ENCODE data around the gene DUXA. TPM values are rescaled to one million over a fixed set of nuclear protein-coding genes. Genes with fewer than 3 reads are reported as not detected.
"Not testable (repeated sequence)": the region's sequence is repeated elsewhere in the genome, so short reads cannot be mapped to it uniquely, and the experiment has no call there.

Gene DUXA
- total RNA-seq, 1 donor from 2014 or later, result not detected

DNA sequence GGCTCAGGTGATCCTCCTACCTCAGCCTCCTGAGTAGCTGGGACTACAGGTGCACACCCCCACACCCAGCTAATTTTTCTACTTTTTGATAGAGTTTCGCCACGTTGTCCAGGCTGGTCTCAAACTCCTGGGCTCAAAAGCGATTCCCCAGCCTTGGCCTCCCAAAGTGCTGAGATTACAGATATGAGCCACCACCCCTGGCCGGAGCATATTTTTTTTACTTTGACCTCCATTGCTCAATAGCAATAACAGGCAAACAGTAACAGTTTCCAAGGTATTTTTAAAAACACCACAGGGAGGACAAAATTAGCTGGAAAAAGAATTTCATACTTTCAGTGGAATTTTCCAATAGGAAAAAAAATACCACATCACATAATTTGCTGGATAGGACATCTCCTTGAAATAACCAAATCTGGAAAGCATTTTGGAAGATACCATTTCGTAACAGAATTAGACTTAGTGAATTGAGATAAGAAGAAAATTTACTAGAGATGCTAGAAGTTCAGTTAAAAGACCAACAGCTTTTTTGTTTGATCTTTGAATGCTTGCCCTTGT is 5.2 kb downstream of the DUXA start:
- Histone ChIP-seq H3K27me3 (no peaks in the 10 kb centered on the region), H3K9me3 (no peaks in the 10 kb centered on the region), H3K27ac (no peak overlapping the region), H3K4me3 (no peak overlapping the region), H3K36me3 (no peaks in the 10 kb centered on the region), H3K4me1 (no peaks in the 10 kb centered on the region)
- intact Hi-C loops (cut with DNase I), result no loop called here
- no peak for DNase-seq
- ATAC-seq, result no peak
- TF ChIP-seq, protein P1, sequence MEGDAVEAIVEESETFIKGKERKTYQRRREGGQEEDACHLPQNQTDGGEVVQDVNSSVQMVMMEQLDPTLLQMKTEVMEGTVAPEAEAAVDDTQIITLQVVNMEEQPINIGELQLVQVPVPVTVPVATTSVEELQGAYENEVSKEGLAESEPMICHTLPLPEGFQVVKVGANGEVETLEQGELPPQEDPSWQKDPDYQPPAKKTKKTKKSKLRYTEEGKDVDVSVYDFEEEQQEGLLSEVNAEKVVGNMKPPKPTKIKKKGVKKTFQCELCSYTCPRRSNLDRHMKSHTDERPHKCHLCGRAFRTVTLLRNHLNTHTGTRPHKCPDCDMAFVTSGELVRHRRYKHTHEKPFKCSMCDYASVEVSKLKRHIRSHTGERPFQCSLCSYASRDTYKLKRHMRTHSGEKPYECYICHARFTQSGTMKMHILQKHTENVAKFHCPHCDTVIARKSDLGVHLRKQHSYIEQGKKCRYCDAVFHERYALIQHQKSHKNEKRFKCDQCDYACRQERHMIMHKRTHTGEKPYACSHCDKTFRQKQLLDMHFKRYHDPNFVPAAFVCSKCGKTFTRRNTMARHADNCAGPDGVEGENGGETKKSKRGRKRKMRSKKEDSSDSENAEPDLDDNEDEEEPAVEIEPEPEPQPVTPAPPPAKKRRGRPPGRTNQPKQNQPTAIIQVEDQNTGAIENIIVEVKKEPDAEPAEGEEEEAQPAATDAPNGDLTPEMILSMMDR (IDR thresholded peaks at IDR 0.05), result no peak

DNA sequence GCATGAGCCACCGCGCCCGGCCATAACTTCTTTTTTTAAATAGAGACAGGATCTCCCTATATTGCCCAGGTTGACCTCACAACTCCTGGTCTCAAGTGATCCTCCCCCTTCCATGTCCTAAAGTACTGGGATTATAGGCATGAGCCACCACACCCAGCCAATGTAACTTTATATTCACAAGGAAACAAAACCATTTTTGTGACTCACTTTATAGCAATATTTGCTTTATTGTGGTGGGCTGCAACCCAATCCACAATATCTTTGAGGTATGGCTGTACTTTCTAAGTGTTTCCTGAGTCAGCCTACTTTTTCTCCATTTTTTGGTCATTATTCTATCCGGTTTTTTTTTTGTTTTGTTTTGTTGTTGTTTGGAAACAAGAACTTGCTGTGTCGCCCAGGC is 14.4 kb downstream of the DUXA start:
- H3K4me3 ChIP-seq, result no peak overlapping the region
- DNase-seq (no peak), ATAC-seq (no peak)
- intact Hi-C loops (cut with DNase I), result no loop called here
- TF ChIP-seq, protein P1 (IDR thresholded peaks at IDR 0.05), result no peak
- H3K27me3 ChIP-seq, result no peaks in the 10 kb centered on the region
- H3K9me3 ChIP-seq, result no peaks in the 10 kb centered on the region
- H3K36me3 ChIP-seq, result no peaks in the 10 kb centered on the region
- H3K4me1 ChIP-seq, result no peaks in the 10 kb centered on the region
- no peak overlapping the region for H3K27ac ChIP-seq

DNA sequence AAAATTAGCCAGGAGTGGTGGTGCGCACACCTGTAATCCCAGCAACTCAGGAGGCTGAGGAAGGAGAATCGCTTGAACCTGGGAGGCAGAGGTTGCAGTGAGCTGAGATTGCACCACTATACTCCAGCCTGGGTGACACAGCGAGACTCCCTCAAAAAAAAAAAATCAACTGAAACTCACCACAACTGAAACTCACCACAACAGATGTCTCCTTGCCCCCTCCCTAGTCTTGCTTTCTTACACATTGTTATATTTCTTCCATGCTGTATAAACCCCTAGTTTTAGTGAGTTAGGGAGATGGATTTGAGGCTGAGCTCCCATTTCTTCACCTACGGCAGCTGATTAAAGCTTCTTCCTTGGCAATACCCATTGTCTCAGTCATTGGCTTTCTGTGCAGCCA is 25.6 kb downstream of the DUXA start:
- no peaks in the 10 kb centered on the region for H3K27me3 ChIP-seq
- no peaks in the 10 kb centered on the region for H3K4me1 ChIP-seq
- no peak for DNase-seq
- no peaks in the 10 kb centered on the region for H3K9me3 ChIP-seq
- intact Hi-C loops (cut with DNase I), result no loop called here
- no peak overlapping the region for H3K27ac ChIP-seq
- no peaks in the 10 kb centered on the region for H3K36me3 ChIP-seq
- TF ChIP-seq, protein P1 (IDR thresholded peaks at IDR 0.05), result no peak
- ATAC-seq, result no peak
- H3K4me3 ChIP-seq, result no peak overlapping the region

DNA sequence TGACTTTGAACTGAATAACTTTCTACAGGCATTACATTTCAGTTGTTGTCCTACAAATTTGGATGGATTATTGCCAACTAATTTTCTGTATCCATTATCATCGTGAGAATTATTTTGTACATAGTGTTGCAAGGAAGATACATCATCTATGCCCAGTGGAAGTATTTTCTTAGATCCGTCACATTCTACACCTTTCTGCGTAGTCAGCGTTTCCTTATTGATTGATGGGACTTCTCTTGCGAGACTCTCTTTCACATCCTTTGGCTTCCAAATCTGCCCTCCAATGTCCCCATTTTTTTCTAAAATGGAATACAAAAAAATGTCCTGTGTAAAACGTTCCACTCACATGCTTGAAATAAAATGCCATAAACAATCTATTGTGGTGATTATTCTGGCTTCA is 31.5 kb downstream of the DUXA start:
- H3K4me3 ChIP-seq, result no peak overlapping the region
- H3K27me3 ChIP-seq, result no peaks in the 10 kb centered on the region
- no peaks in the 10 kb centered on the region for H3K4me1 ChIP-seq
- no peaks in the 10 kb centered on the region for H3K36me3 ChIP-seq
- intact Hi-C loops (cut with DNase I), result no loop called here
- TF ChIP-seq, protein P1 (IDR thresholded peaks at IDR 0.05), result no peak
- no peaks in the 10 kb centered on the region for H3K9me3 ChIP-seq
- DNase-seq (no peak), ATAC-seq (no peak)
- H3K27ac ChIP-seq, result no peak overlapping the region

DNA sequence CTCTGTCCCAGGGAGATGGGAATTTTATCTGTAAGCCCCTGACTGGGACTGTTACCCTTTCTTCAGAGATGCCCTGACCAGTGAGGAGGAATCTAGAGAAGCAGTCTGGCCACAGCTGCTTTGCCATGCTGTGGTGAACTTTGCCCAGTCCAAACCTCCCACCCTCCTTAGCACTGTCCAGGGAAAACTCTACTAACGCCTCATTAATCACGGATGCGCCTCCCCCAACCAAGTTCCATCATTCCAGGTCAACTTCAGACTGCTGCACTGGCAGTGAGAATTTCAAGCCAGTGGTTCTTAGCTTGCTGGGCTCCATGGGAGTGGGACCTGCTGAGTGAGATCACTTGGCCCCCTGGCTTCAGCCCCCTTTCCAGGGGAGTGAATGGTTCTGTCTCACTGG is 39.9 kb downstream of the DUXA start:
- ATAC-seq; H3K4me3 ChIP-seq; intact Hi-C loops (cut with DNase I); H3K27ac ChIP-seq; H3K36me3 ChIP-seq; H3K4me1 ChIP-seq; H3K27me3 ChIP-seq; DNase-seq; H3K9me3 ChIP-seq: not testable (repeated sequence)

DNA sequence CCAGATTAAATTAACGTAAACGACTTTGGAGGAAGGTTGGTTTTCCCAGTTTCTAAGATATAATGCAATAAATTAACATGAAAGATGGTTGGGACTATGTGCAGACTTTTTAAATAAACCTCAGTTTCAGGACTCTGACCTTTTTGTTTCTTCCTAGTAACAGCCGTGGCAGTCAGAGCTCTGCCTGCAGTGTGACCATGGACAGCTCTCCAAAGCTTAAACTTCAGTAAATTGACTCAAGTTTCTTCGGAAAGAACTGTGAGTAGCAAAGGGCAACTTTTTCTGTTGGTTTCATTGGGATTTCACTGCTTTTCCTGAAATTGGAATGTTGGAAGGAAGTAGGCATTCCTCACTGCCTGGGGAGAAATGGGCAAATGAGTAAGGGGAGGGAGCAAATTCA is 43.4 kb downstream of the DUXA start:
- DNase-seq (no peak), ATAC-seq (no peak)
- H3K9me3 ChIP-seq, result no peaks in the 10 kb centered on the region
- no peaks in the 10 kb centered on the region for H3K36me3 ChIP-seq
- H3K27me3 ChIP-seq, result peaks cover 6% of the 10 kb centered on the region
- TF ChIP-seq, protein P1 (IDR thresholded peaks at IDR 0.05), result no peak
- no peaks in the 10 kb centered on the region for H3K4me1 ChIP-seq
- no peak overlapping the region for H3K27ac ChIP-seq
- H3K4me3 ChIP-seq, result no peak overlapping the region
- intact Hi-C loops (cut with DNase I), result no loop called here
